Left ventricle myocardium inferior (tissue), 1 donor: Measurements from ENCODE around the gene FGF16. TPM values are rescaled to one million over a fixed set of nuclear protein-coding genes. Genes with fewer than 3 reads are reported as not detected.

Experiments used
- DNase-seq: peaks from one replicate; pipeline ENCODE4 v3.0.0-alpha.2; 2020
- H3K27ac ChIP-seq: fragments of 200-600 bp; replicated peaks from 2 replicates; pipeline ENCODE4 v1.8.0; 2021
- H3K27me3 ChIP-seq: fragments of 200-600 bp; 2 replicates; pipeline ENCODE4 v1.8.0; 2021; ENCODE audit warnings: low read depth
- H3K36me3 ChIP-seq: fragments of 200-600 bp; 2 replicates; pipeline ENCODE4 v1.8.0; 2021
- H3K4me1 ChIP-seq: fragments of 200-600 bp; 2 replicates; pipeline ENCODE4 v1.8.0; 2021
- H3K4me3 ChIP-seq: fragments of 200-600 bp; 2 replicates; pipeline ENCODE4 v1.8.0; 2021; ENCODE audit warnings: mild to moderate bottlenecking, moderate library complexity
- H3K9me3 ChIP-seq: fragments of 200-600 bp; replicated peaks from 2 replicates; pipeline ENCODE4 v1.8.0; 2021
- CTCF ChIP-seq: fragments of 200-600 bp; IDR thresholded peaks from 2 replicates; pipeline ENCODE4 v1.8.0; 2021; ENCODE audit warnings: antibody characterized with exemption, mild to moderate bottlenecking, borderline replicate concordance
- intact Hi-C: fragments of 100-400 bp; cut with micrococcal nuclease; formaldehyde crosslinking; loops from one replicate; pipeline ENCODE4 v1.11.0; 2022
- total RNA-seq: library from RNA; stranded (reverse); fragmentation: NEBNext Ultra II Directional; extraction: Animal tissue kit (Norgen Biotek cat#: 25700); gene quantifications from one replicate; pipeline ENCODE4 v1.2.1, GENCODE V29; 2021
- donor health status: DM: no; HTN: yes; CAD: no; lungs with severe emphysema.

The FGF16 gene
- total RNA-seq, 1 donor from 2014 or later = 0.14 TPM

DNA sequence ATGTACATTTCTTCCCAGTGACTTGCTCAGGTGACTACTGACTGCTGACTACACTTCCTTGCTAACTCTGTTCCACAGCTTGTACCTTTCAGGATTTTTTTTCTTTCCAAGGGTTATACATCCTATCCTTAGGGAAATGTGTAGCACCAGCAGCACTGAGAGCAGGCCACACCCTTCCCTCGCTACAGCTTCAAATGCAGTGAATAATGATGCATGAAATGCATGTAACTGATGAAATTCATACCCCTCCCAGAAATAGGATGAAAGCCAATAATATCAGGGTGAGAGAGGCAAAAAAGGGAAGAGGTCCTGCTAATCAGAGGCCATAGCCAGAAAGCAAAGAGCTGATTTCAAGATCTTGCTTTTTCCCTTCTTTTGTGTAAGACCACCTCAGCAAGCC lies 6.2 kb upstream of the FGF16 start:
- no peak for TF ChIP-seq CTCF
- Histone ChIP-seq H3K27me3 (no peaks in the 10 kb centered on the region), H3K4me3 (no peak overlapping the region), H3K9me3 (no peaks in the 10 kb centered on the region), H3K4me1 (peaks cover 6% of the 10 kb centered on the region), H3K27ac (no peak overlapping the region), H3K36me3 (no peaks in the 10 kb centered on the region)
- intact Hi-C loops = no loop called here
- no peak for DNase-seq

GRCh38 chrX:77441479-77441878 lies 5.7 kb upstream of the FGF16 start:
- TF ChIP-seq CTCF = no peak
- H3K27me3 ChIP-seq = no peaks in the 10 kb centered on the region
- H3K9me3 ChIP-seq = no peaks in the 10 kb centered on the region
- no peak overlapping the region for H3K4me3 ChIP-seq
- intact Hi-C loops = no loop called here
- DNase-seq = no peak
- H3K4me1 ChIP-seq = peaks cover 10% of the 10 kb centered on the region
- H3K27ac ChIP-seq = no peak overlapping the region
- no peaks in the 10 kb centered on the region for H3K36me3 ChIP-seq

GRCh38 chrX:77442728-77443127 lies 4.5 kb upstream of the FGF16 start:
- H3K4me1 ChIP-seq = peaks cover 16% of the 10 kb centered on the region
- no peak for DNase-seq
- no peak for TF ChIP-seq CTCF
- intact Hi-C loops = no loop called here
- no peak overlapping the region for H3K4me3 ChIP-seq
- no peaks in the 10 kb centered on the region for H3K27me3 ChIP-seq
- no peaks in the 10 kb centered on the region for H3K36me3 ChIP-seq
- H3K9me3 ChIP-seq = no peaks in the 10 kb centered on the region
- no peak overlapping the region for H3K27ac ChIP-seq

- H3K27ac ChIP-seq = no peak overlapping the region
- H3K36me3 ChIP-seq = no peaks in the 10 kb centered on the region
- no peak overlapping the region for H3K4me3 ChIP-seq
- peaks cover 16% of the 10 kb centered on the region for H3K4me1 ChIP-seq
- intact Hi-C loops = no loop called here
- TF ChIP-seq CTCF = no peak
- H3K9me3 ChIP-seq = no peaks in the 10 kb centered on the region
- H3K27me3 ChIP-seq = no peaks in the 10 kb centered on the region
- DNase-seq = no peak
Measured at GRCh38 chrX:77444075-77444474, 3.1 kb upstream of the FGF16 start.

DNA sequence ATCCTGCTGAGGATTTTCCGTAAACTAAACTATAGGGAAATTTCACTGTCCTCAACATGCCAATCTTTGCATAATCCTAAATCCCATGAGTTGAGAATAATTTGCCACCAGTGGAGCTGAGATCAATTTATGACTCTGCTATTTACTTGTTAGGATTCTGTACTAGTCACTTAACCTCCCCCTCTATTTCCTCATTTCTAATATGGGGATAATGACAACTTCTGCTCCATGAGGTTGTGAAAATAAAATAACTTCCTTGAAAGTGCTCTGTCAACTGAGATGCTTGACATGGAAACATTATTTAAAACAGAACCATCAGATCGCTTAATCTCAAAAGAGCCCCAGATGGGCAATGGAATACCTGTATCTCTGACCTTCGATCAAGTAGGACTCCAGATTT lies 2.6 kb upstream of the FGF16 start:
- TF ChIP-seq CTCF = no peak
- no peak for DNase-seq
- no peaks in the 10 kb centered on the region for H3K36me3 ChIP-seq
- H3K9me3 ChIP-seq = no peaks in the 10 kb centered on the region
- H3K27me3 ChIP-seq = no peaks in the 10 kb centered on the region
- H3K4me3 ChIP-seq = no peak overlapping the region
- intact Hi-C loops = no loop called here
- peaks cover 16% of the 10 kb centered on the region for H3K4me1 ChIP-seq
- H3K27ac ChIP-seq = no peak overlapping the region
